ENCODE results near the gene DTL. TPM values are rescaled to one million over a fixed set of nuclear protein-coding genes. Genes with fewer than 3 reads are reported as not detected.

Gene DTL
- total RNA-seq, 2 donors from 2014 or later: 5.2 to 19.9 TPM

DNA sequence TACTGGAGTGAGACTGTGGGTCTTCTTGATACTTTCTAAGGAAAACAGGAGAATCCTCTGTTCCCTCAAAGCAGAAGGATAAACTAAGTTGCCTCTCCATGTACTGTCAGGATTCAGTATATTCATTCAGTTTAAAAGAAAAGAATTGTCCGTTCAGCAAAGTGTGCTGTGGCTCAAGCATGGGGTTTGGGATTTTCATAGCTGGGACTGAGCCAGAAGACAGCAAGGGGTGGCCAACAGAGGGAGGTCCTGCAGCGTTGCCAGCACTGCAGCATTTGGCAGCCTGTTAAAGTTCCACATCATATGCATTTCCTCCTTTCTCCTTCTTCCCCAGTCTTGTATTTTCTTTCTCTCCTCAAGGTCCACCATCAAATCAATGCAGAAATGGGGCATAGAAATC, 75.1 kb downstream of the DTL start:
- Histone ChIP-seq H3K4me1 (no peaks in the 10 kb centered on the region), H3K27ac (no peak overlapping the region), H3K36me3 (no peaks in the 10 kb centered on the region), H3K4me3 (no peak overlapping the region), H3K9ac (ENCODE audit: low read depth in 2 of 2, low read length in 2 of 2) (no peak overlapping the region), H3K9me3 (no peaks in the 10 kb centered on the region), H3K27me3 (no peaks in the 10 kb centered on the region)
- intact Hi-C loops (cut with DNase I): no loop called here
- no peak for TF ChIP-seq CTCF (IDR thresholded peaks at IDR 0.05)
- no peak for DNase-seq

DNA sequence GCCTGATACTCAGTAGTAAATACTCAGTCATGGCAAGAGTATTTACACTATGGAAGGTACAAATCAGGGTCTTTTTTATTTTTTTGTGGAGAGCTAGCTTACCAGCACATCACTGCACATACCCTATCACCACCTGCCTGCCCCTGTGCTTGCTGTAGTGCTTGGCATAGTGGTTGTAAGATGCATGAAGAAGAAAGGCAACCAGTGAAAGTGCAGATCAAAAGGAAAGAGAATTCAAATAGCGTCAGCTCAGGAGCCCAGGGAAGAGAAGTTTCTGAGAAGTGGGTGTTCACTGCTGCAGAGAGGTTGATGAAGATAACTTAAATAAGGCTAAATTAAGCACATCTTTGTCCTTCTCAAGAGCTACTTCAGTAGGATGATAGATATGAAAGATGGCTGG, 76.0 kb downstream of the DTL start:
- Histone ChIP-seq H3K4me3 (no peak overlapping the region), H3K4me1 (no peaks in the 10 kb centered on the region), H3K9ac (ENCODE audit: low read depth in 2 of 2, low read length in 2 of 2) (no peak overlapping the region), H3K36me3 (no peaks in the 10 kb centered on the region), H3K27ac (no peak overlapping the region), H3K27me3 (no peaks in the 10 kb centered on the region), H3K9me3 (no peaks in the 10 kb centered on the region)
- intact Hi-C loops (cut with DNase I): no loop called here
- DNase-seq: no peak
- TF ChIP-seq CTCF (IDR thresholded peaks at IDR 0.05): no peak

DNA sequence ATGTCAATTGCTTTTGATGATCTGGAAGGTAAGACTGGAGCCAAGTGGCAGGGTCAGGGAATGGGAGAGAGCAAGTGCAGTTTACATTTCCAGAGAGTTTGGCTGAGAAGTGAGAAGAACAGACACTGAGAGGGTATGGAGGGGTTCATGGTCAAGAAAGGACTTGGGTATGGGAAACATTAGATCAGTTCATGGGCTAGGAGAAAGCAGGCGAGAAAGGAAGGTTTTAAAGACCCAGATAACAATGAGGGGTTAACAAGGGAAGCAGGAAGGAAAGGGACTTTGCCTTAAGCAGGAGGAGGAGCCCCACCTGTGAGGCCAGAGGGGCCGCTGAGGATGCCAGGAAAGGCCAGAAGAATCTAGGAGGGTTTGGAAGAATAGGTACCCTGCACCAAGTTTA, 78.2 kb downstream of the DTL start:
- Histone ChIP-seq H3K27ac (no peak overlapping the region), H3K4me3 (no peak overlapping the region), H3K9ac (ENCODE audit: low read depth in 2 of 2, low read length in 2 of 2) (no peak overlapping the region), H3K9me3 (no peaks in the 10 kb centered on the region), H3K36me3 (no peaks in the 10 kb centered on the region), H3K27me3 (no peaks in the 10 kb centered on the region), H3K4me1 (no peaks in the 10 kb centered on the region)
- intact Hi-C loops (cut with DNase I): no loop called here
- DNase-seq: no peak
- TF ChIP-seq CTCF (IDR thresholded peaks at IDR 0.05): no peak

DNA sequence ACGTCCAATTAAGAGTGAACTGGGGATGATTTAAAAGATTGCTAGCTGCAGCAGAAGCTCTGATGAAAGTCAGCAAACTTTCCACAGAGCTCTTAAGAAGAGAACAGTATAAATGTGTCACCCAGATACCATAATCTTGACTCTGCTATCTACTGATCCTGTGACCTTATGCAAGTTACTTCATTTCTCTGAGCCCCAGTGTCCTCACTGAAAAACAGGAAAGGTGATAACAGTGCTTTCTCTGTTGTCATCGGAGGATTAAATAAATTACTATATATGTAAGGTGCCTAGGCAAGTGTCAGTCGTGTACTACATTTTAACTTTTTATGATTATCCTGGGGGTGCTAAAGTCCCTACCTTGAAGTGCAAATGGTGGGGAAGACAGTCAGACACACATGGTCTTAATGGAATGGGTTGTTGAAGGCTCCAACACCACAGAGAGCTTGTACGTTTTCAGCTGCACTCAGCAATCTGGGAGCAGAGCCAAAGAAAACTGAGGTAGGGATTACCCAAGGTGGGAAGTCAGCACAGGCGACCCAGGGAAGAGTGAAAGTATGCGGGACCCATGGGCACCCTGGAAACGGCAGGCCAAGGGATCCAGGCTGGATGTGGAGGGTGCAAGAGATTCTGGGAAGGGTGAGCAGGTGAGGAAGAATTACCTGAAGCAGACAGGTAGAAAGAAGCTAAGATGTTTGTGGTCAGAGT, 82.8 kb downstream of the DTL start:
- H3K36me3 ChIP-seq: no peaks in the 10 kb centered on the region
- DNase-seq: no peak
- no peaks in the 10 kb centered on the region for H3K4me1 ChIP-seq
- no peaks in the 10 kb centered on the region for H3K9me3 ChIP-seq
- TF ChIP-seq CTCF (IDR thresholded peaks at IDR 0.05): no peak
- intact Hi-C loops (cut with DNase I): no loop called here
- H3K27me3 ChIP-seq: no peaks in the 10 kb centered on the region
- no peak overlapping the region for H3K4me3 ChIP-seq
- H3K27ac ChIP-seq: no peak overlapping the region
- H3K9ac ChIP-seq (ENCODE audit: low read depth in 2 of 2, low read length in 2 of 2): no peak overlapping the region

DNA sequence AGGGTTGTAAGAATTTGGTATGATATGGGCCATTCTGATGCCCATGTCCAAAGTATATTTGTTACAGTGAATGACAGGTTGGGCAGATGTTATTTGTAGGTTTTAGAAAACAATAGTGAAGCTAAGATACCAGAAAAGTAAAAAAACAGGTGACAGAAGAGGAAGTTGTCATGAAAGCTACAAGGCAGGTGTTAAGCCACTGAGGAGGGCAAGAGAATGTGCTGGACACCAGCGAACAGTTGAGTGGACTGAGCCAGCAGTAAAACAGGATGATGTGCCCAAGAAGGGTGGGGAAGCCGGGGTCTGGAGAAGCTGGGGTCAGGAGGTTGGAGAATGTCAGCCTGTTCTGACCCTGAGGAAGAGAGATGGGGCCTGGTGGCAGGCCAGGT, 83.3 kb downstream of the DTL start:
- intact Hi-C loops (cut with DNase I): no loop called here
- Histone ChIP-seq H3K9ac (ENCODE audit: low read depth in 2 of 2, low read length in 2 of 2) (no peak overlapping the region), H3K27ac (no peak overlapping the region), H3K27me3 (no peaks in the 10 kb centered on the region), H3K4me3 (no peak overlapping the region), H3K36me3 (no peaks in the 10 kb centered on the region), H3K4me1 (no peaks in the 10 kb centered on the region), H3K9me3 (no peaks in the 10 kb centered on the region)
- TF ChIP-seq CTCF (IDR thresholded peaks at IDR 0.05): no peak
- DNase-seq: no peak

Measured in colonic mucosa (tissue), 4 donors.